ENCODE measurements around the gene PCP2.

Gene PCP2

DNA sequence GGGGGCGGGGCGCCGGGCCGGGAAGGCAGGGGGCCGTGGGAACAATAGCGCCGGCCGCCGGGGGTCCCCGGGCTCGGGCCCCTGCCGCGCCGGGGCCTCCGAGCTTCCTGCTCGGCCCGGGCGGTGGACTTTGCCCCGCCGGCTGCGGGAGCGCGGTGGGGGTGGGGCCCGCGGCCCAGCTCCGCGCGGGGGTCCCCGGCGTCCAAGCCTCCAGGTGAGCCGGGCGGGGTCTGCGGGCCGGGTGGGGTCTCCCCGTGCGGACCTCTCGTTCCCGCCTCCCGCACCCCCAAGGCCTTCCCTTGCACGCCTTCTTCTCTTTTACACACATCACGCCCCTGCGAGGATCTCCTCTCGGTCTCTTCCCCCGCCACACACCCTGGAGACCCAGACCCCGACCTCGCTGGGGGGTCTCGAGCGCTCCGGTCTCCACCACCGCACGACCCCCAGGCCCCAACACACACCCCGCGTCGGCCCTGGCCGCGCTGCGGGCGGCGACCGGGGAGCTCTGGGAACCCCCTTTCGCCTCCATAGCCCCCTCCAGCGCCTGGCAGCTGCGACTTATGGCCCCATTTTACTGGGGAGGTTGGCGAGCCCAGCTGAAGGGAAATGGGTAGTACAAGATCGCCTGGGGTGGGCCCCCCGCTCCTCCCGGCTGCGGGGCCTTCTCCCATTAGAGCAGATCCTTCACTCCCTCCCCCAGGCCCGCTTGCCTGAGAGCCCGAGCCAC is 37.1 kb downstream of the PCP2 start:
- DNase-seq (ENCODE audit: low spot score): no peak

DNA sequence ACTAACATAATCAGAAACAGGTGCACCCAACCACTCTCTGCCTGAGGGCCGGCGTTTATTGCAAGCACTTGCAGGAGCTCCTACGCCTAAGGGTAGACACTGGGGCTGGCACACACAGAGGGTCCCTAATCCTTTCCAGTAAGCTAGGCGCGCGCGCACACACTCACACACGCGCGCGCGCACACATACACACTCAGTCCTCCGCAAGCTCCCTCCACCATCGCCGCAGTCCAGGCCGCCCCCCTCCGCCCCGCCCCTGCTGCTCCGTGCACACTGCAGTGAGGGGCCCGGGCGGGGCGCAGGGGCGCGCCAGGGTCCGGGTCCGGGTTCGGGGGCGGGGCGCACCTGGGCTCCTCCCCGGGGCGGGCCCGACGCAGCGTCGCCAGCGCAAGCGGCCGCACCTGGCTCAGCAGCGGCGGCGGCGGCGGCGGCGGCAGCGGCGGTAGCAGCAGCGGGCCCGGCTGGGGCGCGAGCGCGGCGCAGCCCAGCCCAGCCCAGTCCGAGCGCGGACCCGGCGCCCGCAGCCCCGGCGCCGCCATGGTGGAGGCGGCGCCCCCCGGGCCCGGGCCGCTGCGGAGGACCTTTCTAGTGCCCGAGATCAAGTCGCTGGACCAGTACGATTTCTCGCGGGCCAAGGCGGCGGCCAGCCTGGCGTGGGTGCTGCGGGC is 37.9 kb downstream of the PCP2 start, which contains the start of gene CAMSAP3:
Gene CAMSAP3 (plus strand): TSS at position 398 of the 668 bp plus-strand sequence. CDS start 140 bp downstream, at position 538.
- DNase-seq (ENCODE audit: low spot score): peak; percentile 18

DNA sequence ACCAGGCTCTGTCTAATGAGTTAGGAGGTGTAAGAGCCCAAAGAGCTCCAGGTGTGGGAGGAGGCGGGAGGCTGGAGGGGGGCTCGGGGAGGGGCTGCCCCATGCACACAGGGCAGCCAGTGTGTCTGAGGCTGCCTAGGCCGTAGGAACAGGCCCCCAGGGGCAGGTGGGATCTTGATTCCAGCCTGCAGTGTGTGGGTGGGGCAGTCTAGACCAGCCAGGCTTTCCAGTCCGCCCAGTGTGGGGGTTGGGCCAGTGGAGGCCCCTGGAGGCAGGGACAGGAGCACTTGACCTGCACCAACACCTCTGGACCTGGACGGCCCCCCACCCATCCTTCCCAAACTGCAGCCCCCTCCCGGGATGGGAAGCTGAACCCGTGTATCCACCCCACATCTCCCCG is 43.3 kb downstream of the PCP2 start:
- DNase-seq (ENCODE audit: low spot score): no peak

DNA sequence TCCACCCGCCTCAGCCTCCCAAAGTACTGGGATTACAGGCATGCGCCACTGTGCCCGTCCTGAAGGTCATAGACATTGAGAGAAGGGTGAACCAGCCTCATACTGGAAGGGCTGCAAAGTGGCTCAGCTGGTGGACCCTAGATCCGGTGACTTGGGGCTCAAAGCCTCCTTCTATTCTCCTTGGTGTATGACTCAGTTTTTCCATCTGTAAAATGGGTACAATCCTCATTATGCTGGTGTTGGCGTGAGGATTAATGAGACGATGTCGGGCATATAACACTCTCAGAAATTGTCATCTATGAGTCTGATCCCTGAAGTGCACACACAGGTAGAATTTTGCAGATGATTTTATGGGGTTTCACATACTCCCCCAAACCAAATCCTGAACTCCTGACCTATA is 43.7 kb downstream of the PCP2 start:
- DNase-seq (ENCODE audit: low spot score): no peak

- no peak for DNase-seq (ENCODE audit: low spot score)
Measured at GRCh38 chr19:7582446-7582845, 51.1 kb downstream of the PCP2 start.

All from CD4-positive, alpha-beta T cell treated with Interleukin-6 at 100 ng/mL for 8 hours (primary cell).